GM19463 (cell line): Measurements from ENCODE around the gene IL1RAPL1.

Source experiments
- ATAC-seq: cut with Tn5 transposase; IDR thresholded peaks from one replicate; pipeline ENCODE4 v1.9.1; 2021; ENCODE audit warnings: mild to moderate bottlenecking, moderate library complexity; ENCODE audit not compliant: unreplicated experiment

IL1RAPL1 gene

DNA sequence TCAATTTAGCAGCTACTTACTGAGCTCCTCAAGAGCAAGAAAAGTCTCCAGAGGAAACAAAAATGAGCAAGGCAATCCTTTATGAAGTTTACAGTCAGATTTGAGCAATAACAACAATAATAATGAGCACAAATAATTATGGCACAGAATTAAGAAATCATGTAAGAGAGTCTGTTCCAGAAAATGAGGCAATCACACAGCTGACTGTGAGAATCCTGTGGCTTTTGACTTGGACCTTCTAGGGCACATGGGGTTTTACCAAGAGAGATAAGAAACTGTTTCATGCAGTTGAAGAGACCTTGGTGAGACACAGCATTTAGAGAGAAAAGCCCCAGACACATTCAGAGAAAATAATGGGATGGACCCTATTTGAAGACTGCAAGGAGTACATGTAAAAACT lies 1265.5 kb downstream of the IL1RAPL1 start:
- no peak for ATAC-seq

DNA sequence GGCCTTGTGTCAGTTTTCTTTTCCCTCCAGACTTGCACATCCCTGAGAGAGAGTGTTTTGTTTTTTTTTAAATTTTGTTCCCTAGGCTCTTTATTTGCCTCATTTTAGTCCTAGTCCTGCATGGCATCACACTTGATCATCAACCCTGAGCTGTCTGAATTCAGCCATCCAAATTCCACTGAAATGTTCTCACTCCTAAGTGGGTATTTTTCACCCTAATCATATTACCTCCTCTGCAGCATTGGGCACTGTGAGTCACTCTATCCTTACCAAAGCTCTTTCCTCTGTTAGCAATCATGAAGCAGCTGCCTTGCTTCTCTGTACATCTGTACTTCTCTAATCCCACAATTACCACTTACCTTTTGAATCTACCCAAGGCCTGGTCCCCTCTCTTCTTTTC lies 1271.5 kb downstream of the IL1RAPL1 start:
- no peak for ATAC-seq

DNA sequence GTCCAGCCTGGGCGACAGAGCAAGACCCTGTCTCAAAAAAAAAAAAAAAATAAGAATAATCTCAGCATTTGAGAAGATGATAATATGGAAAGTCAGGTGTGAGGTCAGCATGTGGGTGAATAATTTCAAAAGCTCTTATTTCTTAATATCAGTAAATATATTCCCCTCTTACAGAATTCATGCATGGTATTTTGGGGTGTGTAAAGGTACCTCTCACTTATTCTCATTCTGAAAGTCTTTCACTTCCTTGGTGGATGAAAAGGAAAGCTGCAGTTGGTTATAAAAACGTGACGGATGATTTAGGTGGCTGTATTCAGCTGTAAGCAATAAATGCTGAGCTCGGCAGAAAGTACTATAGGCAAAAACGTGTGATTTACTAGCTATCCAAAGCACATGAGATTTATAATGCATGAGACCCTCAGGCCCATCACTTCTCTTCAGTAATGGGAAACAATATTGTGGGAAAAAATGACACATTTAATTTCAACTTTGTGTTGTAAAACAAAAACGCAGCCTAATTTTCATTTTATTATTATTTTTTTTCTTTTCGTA lies 1275.0 kb downstream of the IL1RAPL1 start:
- no peak for ATAC-seq

DNA sequence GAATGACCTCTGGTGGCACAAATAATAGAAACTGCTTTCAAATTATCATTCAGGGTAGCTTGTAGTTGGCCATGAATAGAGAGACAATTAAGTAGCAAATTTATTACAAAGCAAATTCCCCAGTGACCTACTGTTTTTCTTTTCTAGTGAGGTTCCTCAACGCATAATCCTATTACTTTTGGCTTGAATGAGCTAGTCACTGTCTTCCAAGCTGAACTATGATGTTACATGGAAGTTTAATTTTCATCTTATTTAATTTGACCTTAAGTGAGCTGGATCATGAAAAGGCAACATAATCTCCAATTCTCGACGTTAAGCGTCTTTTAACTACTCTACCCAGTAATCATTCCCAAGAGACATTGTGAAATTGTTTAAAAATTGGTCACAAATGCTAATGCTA lies 1280.7 kb downstream of the IL1RAPL1 start:
- no peak for ATAC-seq

DNA sequence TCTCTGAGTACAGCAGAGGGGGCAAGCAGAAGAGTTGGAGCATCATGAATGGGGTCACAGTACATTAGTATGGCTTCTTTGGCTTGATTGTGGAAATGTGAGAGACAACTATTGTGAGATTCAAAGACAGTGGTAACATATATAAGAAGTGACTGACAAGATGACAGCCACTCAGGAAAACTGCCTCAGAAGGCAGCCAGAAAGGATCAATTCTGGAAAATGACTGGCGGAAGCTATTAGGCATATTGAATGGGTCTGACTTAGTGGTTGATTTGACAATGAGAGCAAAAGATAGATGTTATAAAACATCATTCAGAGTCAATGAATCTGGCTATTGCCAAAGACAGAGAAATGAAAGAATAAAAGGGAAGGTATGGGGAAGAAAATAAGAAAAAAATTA lies 1282.6 kb downstream of the IL1RAPL1 start:
- ATAC-seq, result no peak

DNA sequence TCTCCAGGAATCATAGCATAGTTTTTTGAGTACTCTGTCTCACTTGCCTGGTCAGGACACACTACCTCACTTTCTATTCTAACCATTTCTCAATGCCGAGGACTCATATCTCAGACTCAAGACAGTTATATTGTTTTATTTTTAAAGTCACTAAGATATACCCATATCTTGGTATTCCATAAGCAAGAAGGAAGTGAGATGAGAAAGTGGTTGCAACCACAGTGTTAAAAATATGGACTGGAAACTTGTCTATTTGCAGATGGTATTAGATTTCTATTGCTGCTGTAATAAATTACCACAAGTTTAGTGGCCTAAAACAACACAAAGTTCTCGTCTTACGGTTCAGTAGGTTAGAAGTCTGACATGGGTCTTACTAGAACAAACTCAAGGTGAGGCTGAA lies 1283.4 kb downstream of the IL1RAPL1 start:
- ATAC-seq, result no peak

DNA sequence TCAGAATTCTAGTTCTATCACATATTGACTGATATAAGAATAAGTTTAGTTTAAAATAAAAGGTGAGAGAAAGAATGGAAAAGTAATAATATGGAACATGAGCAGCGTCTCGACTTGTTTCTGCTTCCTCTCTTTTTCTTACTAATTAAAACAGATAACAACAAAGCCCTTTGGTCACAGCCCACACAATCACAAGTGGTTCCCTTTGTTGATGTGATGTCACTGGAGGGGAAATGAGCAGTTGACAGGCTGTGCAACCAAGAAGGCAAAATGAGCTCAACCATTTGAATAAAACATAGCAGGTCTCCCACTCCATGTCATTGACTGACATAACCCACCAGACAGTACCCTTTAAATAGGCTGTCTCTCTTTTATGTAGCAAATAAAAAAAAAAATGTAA lies 1285.6 kb downstream of the IL1RAPL1 start:
- no peak for ATAC-seq

DNA sequence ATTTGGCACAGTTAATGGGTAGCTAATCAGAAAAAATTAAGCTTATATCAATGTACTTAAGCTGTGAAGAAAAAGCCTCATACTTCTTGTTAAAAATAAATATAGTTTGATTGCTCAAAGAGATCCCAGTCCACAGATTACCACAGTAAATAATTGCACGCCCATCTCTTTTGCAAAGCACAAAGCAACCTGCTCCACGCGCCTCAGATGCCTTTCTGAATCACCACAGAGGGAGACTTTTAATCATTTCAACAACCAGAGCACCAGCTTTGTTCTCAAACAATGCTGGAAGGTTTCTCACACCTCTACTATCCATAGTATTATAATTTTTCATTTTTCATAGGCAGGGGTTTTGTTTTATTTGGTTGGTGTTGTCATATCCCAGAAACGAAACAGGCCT lies 1289.5 kb downstream of the IL1RAPL1 start:
- ATAC-seq, result no peak

DNA sequence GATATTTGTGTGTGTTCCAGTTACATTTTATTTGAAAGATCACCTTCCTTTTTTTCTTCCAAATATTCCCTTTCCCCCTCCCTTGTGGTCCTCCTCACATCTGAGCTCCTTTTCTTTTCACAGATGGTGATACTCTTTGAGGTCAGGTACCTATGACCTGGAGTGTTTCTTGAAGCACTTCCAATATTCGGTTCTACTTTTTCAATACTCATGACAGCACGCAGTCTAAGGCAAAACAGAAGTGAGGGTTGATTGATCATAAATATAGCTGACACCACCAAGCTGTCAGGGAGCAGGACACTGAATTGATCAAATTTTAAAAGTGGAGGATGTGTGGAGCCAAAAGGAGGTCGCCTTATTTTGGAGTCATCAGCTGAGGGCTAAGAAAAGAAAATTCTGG lies 1293.7 kb downstream of the IL1RAPL1 start:
- no peak for ATAC-seq

DNA sequence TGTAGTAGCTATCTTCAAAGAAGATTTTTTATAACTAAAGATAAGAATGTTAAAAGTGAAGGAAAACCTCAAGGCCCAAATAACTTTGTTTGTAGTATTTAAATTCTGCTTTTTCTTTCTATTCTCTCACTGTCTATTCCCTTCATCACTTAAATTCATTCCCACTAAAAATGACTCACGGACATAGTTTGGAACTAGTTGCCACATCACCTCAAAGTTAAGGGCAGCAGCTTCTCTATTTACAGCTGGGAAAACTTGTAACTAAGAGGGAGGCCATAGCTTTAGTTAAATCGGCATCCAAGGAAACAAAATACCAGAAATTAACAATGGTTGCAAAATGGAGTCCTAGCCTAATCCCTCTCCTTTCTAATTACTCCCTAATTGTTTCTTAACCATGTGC lies 1302.8 kb downstream of the IL1RAPL1 start:
- no peak for ATAC-seq

DNA sequence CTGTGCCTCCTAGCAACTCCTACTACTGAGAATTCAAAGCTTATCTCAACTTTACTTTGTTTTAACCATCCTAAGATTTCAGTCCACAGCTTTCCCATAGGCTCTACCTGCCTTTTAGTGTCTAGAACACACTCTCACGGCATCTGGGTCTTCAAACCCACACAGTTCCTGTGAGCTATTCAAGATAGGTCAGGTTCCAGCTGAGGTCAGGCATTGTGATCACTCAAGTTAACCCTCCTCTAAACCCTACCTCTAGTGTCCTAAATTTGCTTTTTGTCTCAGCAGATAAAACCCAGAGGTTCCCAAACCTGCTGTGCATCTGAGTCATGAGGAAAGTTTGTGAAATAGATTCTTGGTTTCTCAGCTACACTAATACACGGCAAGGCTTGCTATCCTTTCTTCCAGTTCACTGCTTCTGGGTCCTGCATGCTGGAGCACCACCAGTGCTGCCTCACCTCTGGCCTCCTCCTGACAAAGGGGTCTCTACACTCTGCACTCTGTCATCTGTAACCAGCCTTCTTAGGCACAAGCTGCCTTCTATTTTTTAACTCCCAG lies 1303.5 kb downstream of the IL1RAPL1 start:
- ATAC-seq, result no peak

DNA sequence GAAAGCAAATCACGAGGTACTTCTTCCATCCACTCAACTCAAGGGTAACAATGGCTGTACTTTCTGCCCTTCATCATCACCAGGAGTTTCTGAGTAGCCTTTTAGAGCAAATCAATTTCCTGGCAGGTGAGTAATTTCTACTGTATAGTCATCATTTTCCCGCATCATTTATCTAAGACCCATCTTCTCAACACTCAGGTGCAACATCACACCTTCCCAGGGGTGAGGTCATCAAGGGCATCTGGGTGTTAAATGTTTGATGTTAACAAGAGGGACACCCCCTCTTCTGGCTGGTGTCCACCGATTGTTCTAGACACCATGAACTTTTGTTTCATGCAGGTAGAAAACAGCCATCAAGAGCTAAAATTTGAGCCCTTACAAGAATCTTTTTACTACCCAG lies 1314.8 kb downstream of the IL1RAPL1 start:
- ATAC-seq, result peak; percentile 44

DNA sequence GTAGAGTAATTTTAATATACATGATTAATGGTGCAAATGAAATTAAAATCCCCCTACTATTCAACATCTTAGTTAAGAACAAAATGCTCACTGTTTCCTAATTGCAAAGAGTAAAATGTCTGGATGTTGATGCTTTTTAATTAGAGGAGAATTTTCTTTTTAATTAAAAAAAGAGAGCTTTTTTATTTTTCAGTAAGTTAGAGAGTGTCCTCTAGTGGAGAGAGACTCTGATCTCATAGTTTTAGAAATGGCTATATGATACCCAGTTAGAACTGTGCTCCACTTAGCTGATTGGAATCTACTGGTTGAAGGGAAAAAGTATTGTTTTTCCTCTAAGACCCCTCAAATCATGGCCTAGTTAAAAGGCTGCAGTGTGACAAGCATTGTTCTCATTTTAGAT lies 1316.1 kb downstream of the IL1RAPL1 start:
- no peak for ATAC-seq

DNA sequence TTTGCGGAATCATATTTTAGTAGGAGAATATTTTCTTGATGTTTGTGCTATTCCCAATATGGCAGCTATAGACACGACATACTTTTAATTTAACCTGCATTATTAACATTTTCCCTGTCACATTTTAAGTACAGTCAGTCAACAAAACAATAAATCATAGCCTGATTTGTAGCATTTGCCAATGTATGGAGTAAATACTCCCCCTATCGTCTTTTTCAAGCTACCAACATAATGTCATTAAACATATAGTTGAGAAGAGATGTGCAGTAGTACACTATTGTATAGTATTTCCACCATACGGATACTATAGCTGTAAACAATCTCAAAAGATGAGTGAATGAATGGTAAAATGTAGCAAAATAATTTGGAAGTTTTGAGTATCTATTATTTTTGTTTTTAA lies 1324.4 kb downstream of the IL1RAPL1 start:
- ATAC-seq, result no peak

DNA sequence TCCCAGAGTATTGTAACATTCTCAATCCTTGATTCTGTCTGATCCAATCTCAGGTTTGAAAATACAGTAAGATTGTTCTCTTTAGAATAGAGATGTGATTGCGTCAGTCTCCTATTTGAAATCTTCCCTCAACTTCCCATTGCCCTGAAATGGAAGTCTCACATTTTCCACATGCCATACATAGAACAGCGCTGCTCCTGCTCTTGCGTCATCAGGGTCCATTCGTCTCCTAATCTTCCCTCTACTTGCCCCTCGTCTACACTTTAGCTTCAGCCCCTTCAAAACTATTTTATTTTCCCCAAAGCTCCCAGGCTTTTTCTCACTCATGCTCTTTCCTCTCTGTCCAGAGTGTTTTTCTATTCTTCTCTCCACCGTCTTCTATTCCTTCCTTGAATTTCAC lies 1326.4 kb downstream of the IL1RAPL1 start:
- ATAC-seq, result no peak

DNA sequence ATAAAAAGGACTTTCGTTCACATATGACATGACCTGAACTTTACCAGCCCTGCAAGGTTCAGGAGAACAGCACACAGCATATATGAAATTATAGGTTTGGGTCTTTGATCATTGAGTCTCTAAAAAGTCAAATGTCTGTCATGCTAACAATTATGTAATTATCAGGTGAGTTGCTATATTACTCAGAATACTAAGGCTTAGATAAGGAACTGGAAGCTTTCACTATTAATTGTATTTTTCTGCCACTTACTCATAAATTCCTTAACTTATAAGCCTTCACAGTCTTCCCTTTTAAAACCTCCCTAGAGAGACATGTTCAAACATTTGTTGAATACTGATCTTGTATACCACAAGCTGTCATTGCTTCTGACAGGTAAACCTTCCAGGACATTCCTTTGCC lies 1335.4 kb downstream of the IL1RAPL1 start:
- ATAC-seq, result no peak

DNA sequence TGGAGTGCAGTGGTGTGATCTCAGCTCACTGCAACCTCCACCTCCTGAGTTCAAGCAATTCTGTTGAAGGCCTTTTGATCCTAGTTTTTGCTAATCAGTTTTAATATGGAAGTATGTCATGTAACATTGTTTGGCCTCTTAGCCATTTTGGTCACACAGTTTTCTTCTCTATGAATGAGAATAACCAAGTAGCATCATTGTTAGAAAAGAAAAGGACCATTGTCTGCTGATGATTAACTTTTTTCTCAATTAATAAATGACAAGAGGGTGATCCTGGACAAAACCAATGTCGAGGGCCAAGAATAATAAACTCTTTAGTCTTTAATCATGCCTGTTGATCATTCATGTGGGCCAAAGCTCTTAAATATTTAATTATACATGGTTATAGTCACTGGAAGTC lies 1338.8 kb downstream of the IL1RAPL1 start:
- no peak for ATAC-seq

DNA sequence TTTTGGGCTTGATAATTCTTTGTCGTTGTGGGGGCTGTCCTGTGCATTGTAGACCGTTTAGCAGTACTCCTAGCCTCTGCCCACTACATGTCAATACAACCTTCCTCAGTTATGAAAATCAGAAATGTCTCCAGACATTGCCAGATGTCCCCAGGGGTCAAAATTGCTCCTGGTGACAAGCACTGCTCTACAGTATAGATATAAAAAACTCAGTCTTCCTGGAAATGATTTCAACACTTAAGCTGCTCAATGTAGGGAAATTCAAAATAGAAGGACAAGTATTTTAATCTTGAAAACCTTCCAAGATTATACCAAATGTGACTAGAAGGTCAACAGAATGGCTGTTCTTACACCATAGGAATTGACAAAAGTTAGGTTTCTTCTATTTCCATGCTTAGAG lies 1339.4 kb downstream of the IL1RAPL1 start:
- no peak for ATAC-seq

DNA sequence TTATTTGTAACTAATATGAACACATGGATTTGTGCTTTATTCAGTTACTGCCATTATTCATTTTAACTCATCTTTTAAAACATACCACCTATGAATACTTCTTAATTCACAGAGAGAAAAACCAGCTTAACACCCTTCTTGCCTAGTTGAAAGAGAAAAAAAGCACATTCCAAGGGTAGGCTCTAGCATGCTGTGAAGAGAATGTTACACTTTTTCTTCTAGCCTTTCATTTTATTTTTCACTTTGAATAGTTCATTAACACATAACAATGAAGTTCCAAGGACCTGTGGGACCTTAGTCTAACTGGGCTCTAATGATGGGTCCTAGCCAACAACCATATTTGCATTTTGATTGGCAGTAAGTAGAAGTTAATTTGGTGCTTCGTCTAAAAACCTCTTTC lies 1348.2 kb downstream of the IL1RAPL1 start:
- no peak for ATAC-seq

DNA sequence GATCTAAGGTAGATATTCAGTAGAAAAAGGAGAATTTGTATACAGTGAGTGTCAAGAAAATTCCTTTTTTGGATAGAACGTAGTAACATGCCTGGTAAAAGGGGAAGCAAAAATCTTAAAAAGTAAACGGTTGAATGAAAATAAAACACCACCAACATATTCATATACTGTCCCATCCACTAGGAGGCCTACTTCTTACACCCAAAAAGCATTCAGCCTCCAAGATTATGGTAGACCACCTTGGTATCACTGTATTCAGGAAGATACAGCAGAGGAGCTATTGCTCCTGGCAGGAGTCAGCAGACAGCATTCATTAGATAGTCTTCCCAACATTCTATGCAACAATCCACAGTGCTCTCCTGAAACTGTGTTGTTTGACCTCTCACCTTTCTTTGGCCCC lies 1353.5 kb downstream of the IL1RAPL1 start:
- ATAC-seq, result no peak

DNA sequence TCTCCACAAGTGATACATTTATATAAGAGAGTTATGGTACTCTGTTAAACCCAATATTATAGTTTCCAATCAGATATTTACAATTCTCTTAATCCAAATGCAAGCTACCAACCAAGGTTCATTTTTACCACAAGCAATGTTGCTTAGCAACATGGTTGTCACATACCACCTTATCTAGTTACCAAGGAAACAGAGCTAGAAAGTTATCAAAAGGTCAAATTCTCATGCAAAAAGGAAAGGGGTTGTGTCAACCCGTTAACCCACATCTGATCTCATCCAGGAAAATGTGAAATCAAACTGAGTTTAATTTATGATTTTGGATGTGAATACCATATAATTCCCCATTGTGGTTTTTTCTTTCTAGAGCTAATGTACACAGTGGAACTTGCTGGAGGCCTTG lies 1354.0 kb downstream of the IL1RAPL1 start:
- no peak for ATAC-seq

DNA sequence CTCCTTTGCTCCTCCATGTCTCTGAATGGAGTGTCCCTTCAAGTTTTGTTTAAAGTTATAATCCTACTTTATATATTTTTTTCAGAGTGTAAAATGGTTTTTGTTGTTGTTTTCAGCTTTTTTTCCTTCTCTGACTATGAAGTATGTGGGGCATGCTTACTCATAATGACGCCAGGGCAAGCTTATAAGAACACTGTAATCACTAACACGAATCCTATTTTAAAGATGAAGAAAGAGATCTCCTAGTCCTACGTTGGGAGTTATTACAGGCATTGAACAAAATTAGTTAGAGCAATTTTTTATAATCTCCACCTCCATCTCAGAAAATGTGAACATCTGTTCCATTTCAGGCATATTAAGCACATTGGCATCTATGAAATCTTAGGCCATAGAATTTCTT lies 1360.0 kb downstream of the IL1RAPL1 start:
- no peak for ATAC-seq

DNA sequence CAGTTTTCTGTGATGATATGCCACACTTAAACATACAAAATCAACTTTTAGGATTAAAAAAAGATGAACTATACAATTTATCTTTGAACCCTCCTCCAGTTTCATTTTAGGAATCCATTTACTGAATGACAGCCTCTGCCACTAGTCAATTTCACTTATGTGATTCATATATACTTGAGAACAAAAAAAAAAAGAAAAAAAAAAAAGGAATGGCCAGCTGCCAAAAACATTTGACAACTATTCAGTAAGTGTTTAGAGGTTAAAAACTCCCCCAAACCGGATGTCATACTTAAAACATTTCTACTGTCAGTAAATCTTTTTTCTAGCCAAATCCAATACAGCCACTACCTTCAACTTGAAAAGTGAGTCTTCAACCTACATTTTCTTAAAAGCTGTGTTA lies 1361.4 kb downstream of the IL1RAPL1 start:
- ATAC-seq, result no peak
